K562 (cell line): Measurements from ENCODE around the gene NPR3. TPM values are rescaled to one million over a fixed set of nuclear protein-coding genes. Genes with fewer than 3 reads are reported as not detected.

Source experiments
- ATAC-seq: fragments of 200-7000 bp; cut with Tn5 transposase; 3 replicates; pipeline ENCODE4 v1.9.1; 2020; ENCODE audit warnings: moderate library complexity
- BruUV-seq: library from RNA; stranded (reverse); fragments of 400-500 nt; replicated peaks from 2 replicates; lab custom pipeline; 2021; lab: Mats Ljungman, UMichigan
- CTCF ChIA-PET: fragments of 300-600 bp; formaldehyde crosslinking; extraction: SDS; loops from one replicate; lab custom pipeline; 2021; ENCODE audit warnings: low intra/inter-chr PET ratio; lab: Yijun Ruan, JAX
- POLR2A ChIA-PET: fragments of 300-600, 350-650 bp; sonication (Branson Sonifier 250); formaldehyde crosslinking; extraction: SDS; loops from one replicate; lab custom pipeline; 2021; ENCODE audit warnings: antibody characterized with exemption, inconsistent platforms; lab: Yijun Ruan, JAX
- DNase-seq, 4 experiments: peaks; one replicate each; pipeline versions ENCODE4 v3.0.0 to v3.0.0-alpha.2; 2011 to 2018; ENCODE audit warnings: low spot score in 3 of 4, mixed read lengths in 3 of 4; ENCODE audit errors: extremely low read depth in 1 of 4
- FAIRE-seq: peaks from 2 replicates; lab custom pipeline; 2011; peaks lifted over from hg19 to GRCh38; lab: Jason Lieb, UNC
- H2AFZ ChIP-seq: 2 replicates; pipeline ENCODE4 v1.6.0; 2011; ENCODE audit warnings: low read depth, low read length, control low read depth, inconsistent platforms
- H3K27ac ChIP-seq: fragments of 200-600 bp; 3 replicates; pipeline ENCODE4 v1.8.0; 2011; ENCODE audit warnings: low read depth, mild to moderate bottlenecking, control low read depth, inconsistent platforms, low read length, moderate library complexity, mixed read lengths; ENCODE audit errors: extremely low read depth
- H3K27me3 ChIP-seq, 2 experiments: fragments of 300-600 bp in 1 of 2; 2 replicates in 1 of 2; 3 replicates in 1 of 2; pipeline versions ENCODE4 v1.6.0 to v1.8.0; 2011; ENCODE audit warnings: inconsistent platforms in 2 of 2, low read length in 2 of 2, mild to moderate bottlenecking in 1 of 2, mixed read lengths in 1 of 2, moderate library complexity in 1 of 2; ENCODE audit not compliant: control insufficient read depth in 2 of 2, insufficient read depth in 2 of 2
- H3K36me3 ChIP-seq: fragments of 300-600 bp; 3 replicates; pipeline ENCODE4 v1.8.0; 2011; ENCODE audit warnings: mild to moderate bottlenecking, low read length, inconsistent platforms; ENCODE audit not compliant: control insufficient read depth, insufficient read depth
- H3K4me1 ChIP-seq, 2 experiments: fragments of 200-600 bp in 1 of 2; replicated peaks in 1 of 2; 2 replicates in 1 of 2; 3 replicates in 1 of 2; pipeline versions ENCODE4 v1.5.1 to v1.8.0; 2011; ENCODE audit warnings: inconsistent platforms in 2 of 2, low read length in 2 of 2, mild to moderate bottlenecking in 1 of 2, mixed read lengths in 1 of 2, moderate library complexity in 1 of 2; ENCODE audit not compliant: control insufficient read depth in 2 of 2, insufficient read depth in 2 of 2
- H3K4me2 ChIP-seq: 2 replicates; pipeline ENCODE4 v1.6.1; 2011; ENCODE audit warnings: low read length, control low read depth, inconsistent platforms, mixed read lengths; ENCODE audit not compliant: insufficient read depth
- H3K4me3 ChIP-seq: fragments of 200-600 bp; sonication (generic), shearing (Covaris generic); 2 replicates; pipeline ENCODE4 v1.5.1; 2016; ENCODE audit warnings: control low read depth, inconsistent platforms
- H3K79me2 ChIP-seq: fragments of 200-600 bp; 3 replicates; pipeline ENCODE4 v1.8.0; 2011; ENCODE audit warnings: low read length, inconsistent platforms; ENCODE audit not compliant: control insufficient read depth, insufficient read depth
- H3K9ac ChIP-seq, 2 experiments: 2 replicates each; pipeline versions ENCODE4 v1.6.0 to v1.6.1; 2011; ENCODE audit warnings: low read depth in 2 of 2, low read length in 2 of 2, control low read depth in 1 of 2, inconsistent platforms in 1 of 2, mild to moderate bottlenecking in 1 of 2, mixed read lengths in 1 of 2; ENCODE audit not compliant: insufficient read depth in 1 of 2
- H3K9me1 ChIP-seq: one replicate; pipeline ENCODE4 v1.6.0; 2011; ENCODE audit warnings: inconsistent platforms, mild to moderate bottlenecking, low read length, moderate library complexity; ENCODE audit not compliant: control insufficient read depth, insufficient read depth
- H3K9me3 ChIP-seq: replicated peaks from 2 replicates; pipeline ENCODE4 v1.5.1; 2011; ENCODE audit warnings: low read depth, low read length, inconsistent platforms; ENCODE audit not compliant: control insufficient read depth, insufficient read depth
- H4K20me1 ChIP-seq: replicated peaks from 2 replicates; pipeline ENCODE4 v1.6.1; 2011; ENCODE audit warnings: low read length, inconsistent platforms, mixed read lengths; ENCODE audit not compliant: control insufficient read depth, insufficient read depth
- CAMTA2 ChIP-seq: fragments of 250-450 bp; sonication (Bioruptor Pico); conservative IDR thresholded peaks from 2 replicates; pipeline ENCODE4 v1.5.1; 2022
- GTF2F1 ChIP-seq: IDR thresholded peaks from 2 replicates; pipeline ENCODE4 v1.6.1; 2011; ENCODE audit warnings: low read depth, low read length, improper control_type of control experiment
- KHSRP ChIP-seq: fragments of 450-650 bp; IDR thresholded peaks from 2 replicates; pipeline ENCODE4 v1.6.1; 2017
- MEF2D ChIP-seq: conservative IDR thresholded peaks from 2 replicates; pipeline ENCODE4 v1.6.1; 2016; ENCODE audit warnings: low read depth, missing genetic modification characterization, missing compliant biosample characterization
- PURB ChIP-seq: sonication (generic); formaldehyde crosslinking; IDR thresholded peaks from 2 replicates; pipeline ENCODE4 v1.9.0; 2021; ENCODE audit warnings: low read depth, mild to moderate bottlenecking, missing genetic modification reagents
- SAFB ChIP-seq: fragments of 200-400 bp; formaldehyde crosslinking; IDR thresholded peaks from 2 replicates; pipeline ENCODE4 v1.6.1; 2017; ENCODE audit warnings: low read depth, low read length, borderline replicate concordance
- TAF7 ChIP-seq: fragments of 450-650 bp; IDR thresholded peaks from 2 replicates; pipeline ENCODE4 v1.6.1; 2016; ENCODE audit warnings: missing genetic modification characterization, missing compliant biosample characterization
- TBP ChIP-seq: optimal IDR thresholded peaks from 2 replicates; pipeline ENCODE3; 2011; ENCODE audit warnings: low read depth, low read length, improper control_type of control experiment
- ZNF785 ChIP-seq: fragments of 250-450 bp; sonication (Bioruptor Pico); IDR thresholded peaks from 2 replicates; pipeline ENCODE4 v1.4.0; 2020; ENCODE audit warnings: mild to moderate bottlenecking
- WGBS: fragments of 100-300 bp; shearing (Covaris generic); methylation state at CpG from one replicate; pipeline ENCODE4 v1.1.6; 2016; ENCODE audit warnings: low coverage, mixed read lengths; ENCODE audit not compliant: insufficient coverage; ENCODE audit errors: missing lambda C conversion rate; 5-methylcytosine and 5-hydroxymethylcytosine counted together
- in situ Hi-C: fragments of 300-500 bp; cut with MboI; formaldehyde crosslinking; loops from 4 replicates; pipeline ENCODE4 v1.15.0; 2018; ENCODE audit warnings: inconsistent platforms, mixed read lengths
- intact Hi-C: fragments of 100-400 bp; cut with micrococcal nuclease; formaldehyde crosslinking; loops from 2 replicates; pipeline ENCODE4 v1.14.2; 2022
- polyA plus RNA-seq, 8 experiments: library from polyadenylated mRNA; depleted of rRNA in 4 of 8; stranded (reverse) in 5 of 8; unstranded in 3 of 8; fragments of >200 nt; fragmentation: Nextera tagmentation in 2 of 8; fragmentation: Illumina TruSeq in 1 of 8; extraction: Ambion mirVana in 2 of 8; extraction: Trizol in 1 of 8; gene quantifications; 2 replicates each; pipeline versions ENCODE4 v1.2.1 to v1.2.3, GENCODE V29; 2011 to 2014; ENCODE audit warnings: inconsistent platforms in 1 of 8, missing spikeins in 1 of 8
- total RNA-seq, 7 experiments: library from RNA; depleted of rRNA in 6 of 7; stranded (reverse); fragments of >200 nt in 6 of 7; fragmentation: Illumina TruSeq in 2 of 7; extraction: Trizol in 2 of 7; gene quantifications; 2 replicates each; pipeline versions ENCODE4 v1.2.1 to v1.2.3, GENCODE V29; 2011 to 2021; ENCODE audit warnings: low replicate concordance in 1 of 7
- TF ChIP-seq, protein P1 (sequence below): fragments of 250-450 bp; sonication (Bioruptor Pico); IDR thresholded peaks from 2 replicates; pipeline ENCODE4 v1.8.0; 2021; ENCODE audit warnings: moderate library complexity, mild to moderate bottlenecking, inconsistent platforms
- TF ChIP-seq, protein P2 (sequence below): fragments of 250-450 bp; sonication (Bioruptor Pico); IDR thresholded peaks from 2 replicates; pipeline ENCODE4 v1.9.0; 2021; ENCODE audit warnings: mild to moderate bottlenecking
- TF ChIP-seq, protein P3 (sequence below): fragments of 450-650 bp; IDR thresholded peaks from 2 replicates; pipeline ENCODE4 v1.6.1; 2016; ENCODE audit warnings: mild to moderate bottlenecking, moderate library complexity

NPR3 gene
- total and polyA plus RNA-seq, 9 of the 15 experiments (the other 6 are each of a cell fraction or from before 2014, with no cell fraction given) = 0.01 to 0.11 (median 0.04) TPM; not detected in 2

DNA sequence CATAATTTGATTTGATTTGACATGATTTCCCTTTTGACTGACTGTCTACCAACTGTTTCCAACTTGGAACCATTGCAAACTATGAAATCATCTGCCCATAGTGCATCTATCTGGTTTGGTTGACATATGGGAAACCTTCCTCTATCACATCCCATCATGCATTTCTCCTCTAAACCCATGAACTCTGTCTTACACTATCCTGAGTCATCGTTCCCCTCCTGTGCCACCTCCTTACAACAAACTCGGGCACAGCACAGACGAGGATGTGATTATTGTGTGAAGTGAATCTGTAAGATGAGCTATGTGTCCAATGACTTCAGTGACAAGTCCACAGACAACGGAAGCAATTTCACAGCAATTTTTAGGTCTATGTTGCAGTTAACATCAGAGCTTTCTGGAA, 126.1 kb downstream of the NPR3 start (continued):
- TF ChIP-seq ZNF785 (CRISPR knock-in tag) = no peak
- TF ChIP-seq, protein P1, sequence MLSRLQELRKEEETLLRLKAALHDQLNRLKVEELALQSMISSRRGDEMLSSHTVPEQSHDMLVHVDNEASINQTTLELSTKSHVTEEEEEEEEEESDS (CRISPR knock-in tag) = no peak
- TF ChIP-seq TBP = no peak
- TF ChIP-seq SAFB = no peak
- TF ChIP-seq CAMTA2 (CRISPR knock-in tag) = no peak
- no peak for TF ChIP-seq MEF2D (tag)
- no peak for TF ChIP-seq PURB (CRISPR knock-in tag)
- TF ChIP-seq, protein P2, sequence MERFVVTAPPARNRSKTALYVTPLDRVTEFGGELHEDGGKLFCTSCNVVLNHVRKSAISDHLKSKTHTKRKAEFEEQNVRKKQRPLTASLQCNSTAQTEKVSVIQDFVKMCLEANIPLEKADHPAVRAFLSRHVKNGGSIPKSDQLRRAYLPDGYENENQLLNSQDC (CRISPR knock-in tag) = no peak

DNA sequence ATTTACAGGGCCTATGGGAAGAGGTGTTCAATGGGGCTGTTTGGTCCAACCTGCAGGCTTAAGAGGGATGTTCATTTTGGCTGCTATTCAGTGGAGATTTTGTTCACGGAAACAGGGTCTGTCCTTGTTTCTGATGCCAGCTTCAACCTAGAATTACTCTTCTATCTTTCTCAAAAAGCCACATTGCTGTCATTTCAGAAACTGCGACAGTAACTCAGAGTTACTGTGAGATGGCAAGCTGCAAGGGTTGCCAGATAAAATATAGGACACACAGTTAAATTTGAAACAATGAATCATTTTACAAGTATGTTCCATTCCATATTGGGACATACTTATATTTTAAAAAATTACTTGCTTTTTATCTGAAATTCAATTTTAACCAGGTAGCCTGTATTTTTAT, 128.0 kb downstream of the NPR3 start:
- intact Hi-C loops = no loop called here
- Histone ChIP-seq H3K79me2 (no peaks in the 10 kb centered on the region), H3K36me3 (no peaks in the 10 kb centered on the region), H3K4me2 (no peak overlapping the region), H4K20me1 (no peaks in the 10 kb centered on the region), H3K9me3 (no peaks in the 10 kb centered on the region), H3K4me3 (no peak overlapping the region), H3K27ac (no peak overlapping the region), H3K9me1 (no peaks in the 10 kb centered on the region), H2AFZ (no peak overlapping the region), H3K27me3 (no peaks in the 10 kb centered on the region), H3K9ac (no peak overlapping the region), H3K4me1 (no peaks in the 10 kb centered on the region)
- ATAC-seq (no peak), FAIRE-seq (no peak), DNase-seq (no peak)
- WGBS = 0% methylated on average over 2 of the region's 2 CpGs
- BruUV-seq = no TSS peak
- ChIA-PET CTCF (no interaction called here), POLR2A (no interaction called here)
- in situ Hi-C loops = no loop called here
- TF ChIP-seq TAF7 (tag) = no peak
- TF ChIP-seq, protein P3, sequence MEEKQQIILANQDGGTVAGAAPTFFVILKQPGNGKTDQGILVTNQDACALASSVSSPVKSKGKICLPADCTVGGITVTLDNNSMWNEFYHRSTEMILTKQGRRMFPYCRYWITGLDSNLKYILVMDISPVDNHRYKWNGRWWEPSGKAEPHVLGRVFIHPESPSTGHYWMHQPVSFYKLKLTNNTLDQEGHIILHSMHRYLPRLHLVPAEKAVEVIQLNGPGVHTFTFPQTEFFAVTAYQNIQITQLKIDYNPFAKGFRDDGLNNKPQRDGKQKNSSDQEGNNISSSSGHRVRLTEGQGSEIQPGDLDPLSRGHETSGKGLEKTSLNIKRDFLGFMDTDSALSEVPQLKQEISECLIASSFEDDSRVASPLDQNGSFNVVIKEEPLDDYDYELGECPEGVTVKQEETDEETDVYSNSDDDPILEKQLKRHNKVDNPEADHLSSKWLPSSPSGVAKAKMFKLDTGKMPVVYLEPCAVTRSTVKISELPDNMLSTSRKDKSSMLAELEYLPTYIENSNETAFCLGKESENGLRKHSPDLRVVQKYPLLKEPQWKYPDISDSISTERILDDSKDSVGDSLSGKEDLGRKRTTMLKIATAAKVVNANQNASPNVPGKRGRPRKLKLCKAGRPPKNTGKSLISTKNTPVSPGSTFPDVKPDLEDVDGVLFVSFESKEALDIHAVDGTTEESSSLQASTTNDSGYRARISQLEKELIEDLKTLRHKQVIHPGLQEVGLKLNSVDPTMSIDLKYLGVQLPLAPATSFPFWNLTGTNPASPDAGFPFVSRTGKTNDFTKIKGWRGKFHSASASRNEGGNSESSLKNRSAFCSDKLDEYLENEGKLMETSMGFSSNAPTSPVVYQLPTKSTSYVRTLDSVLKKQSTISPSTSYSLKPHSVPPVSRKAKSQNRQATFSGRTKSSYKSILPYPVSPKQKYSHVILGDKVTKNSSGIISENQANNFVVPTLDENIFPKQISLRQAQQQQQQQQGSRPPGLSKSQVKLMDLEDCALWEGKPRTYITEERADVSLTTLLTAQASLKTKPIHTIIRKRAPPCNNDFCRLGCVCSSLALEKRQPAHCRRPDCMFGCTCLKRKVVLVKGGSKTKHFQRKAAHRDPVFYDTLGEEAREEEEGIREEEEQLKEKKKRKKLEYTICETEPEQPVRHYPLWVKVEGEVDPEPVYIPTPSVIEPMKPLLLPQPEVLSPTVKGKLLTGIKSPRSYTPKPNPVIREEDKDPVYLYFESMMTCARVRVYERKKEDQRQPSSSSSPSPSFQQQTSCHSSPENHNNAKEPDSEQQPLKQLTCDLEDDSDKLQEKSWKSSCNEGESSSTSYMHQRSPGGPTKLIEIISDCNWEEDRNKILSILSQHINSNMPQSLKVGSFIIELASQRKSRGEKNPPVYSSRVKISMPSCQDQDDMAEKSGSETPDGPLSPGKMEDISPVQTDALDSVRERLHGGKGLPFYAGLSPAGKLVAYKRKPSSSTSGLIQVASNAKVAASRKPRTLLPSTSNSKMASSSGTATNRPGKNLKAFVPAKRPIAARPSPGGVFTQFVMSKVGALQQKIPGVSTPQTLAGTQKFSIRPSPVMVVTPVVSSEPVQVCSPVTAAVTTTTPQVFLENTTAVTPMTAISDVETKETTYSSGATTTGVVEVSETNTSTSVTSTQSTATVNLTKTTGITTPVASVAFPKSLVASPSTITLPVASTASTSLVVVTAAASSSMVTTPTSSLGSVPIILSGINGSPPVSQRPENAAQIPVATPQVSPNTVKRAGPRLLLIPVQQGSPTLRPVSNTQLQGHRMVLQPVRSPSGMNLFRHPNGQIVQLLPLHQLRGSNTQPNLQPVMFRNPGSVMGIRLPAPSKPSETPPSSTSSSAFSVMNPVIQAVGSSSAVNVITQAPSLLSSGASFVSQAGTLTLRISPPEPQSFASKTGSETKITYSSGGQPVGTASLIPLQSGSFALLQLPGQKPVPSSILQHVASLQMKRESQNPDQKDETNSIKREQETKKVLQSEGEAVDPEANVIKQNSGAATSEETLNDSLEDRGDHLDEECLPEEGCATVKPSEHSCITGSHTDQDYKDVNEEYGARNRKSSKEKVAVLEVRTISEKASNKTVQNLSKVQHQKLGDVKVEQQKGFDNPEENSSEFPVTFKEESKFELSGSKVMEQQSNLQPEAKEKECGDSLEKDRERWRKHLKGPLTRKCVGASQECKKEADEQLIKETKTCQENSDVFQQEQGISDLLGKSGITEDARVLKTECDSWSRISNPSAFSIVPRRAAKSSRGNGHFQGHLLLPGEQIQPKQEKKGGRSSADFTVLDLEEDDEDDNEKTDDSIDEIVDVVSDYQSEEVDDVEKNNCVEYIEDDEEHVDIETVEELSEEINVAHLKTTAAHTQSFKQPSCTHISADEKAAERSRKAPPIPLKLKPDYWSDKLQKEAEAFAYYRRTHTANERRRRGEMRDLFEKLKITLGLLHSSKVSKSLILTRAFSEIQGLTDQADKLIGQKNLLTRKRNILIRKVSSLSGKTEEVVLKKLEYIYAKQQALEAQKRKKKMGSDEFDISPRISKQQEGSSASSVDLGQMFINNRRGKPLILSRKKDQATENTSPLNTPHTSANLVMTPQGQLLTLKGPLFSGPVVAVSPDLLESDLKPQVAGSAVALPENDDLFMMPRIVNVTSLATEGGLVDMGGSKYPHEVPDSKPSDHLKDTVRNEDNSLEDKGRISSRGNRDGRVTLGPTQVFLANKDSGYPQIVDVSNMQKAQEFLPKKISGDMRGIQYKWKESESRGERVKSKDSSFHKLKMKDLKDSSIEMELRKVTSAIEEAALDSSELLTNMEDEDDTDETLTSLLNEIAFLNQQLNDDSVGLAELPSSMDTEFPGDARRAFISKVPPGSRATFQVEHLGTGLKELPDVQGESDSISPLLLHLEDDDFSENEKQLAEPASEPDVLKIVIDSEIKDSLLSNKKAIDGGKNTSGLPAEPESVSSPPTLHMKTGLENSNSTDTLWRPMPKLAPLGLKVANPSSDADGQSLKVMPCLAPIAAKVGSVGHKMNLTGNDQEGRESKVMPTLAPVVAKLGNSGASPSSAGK = no peak
- no peak for TF ChIP-seq GTF2F1
- TF ChIP-seq KHSRP = no peak
